Glutamatergic neuron (in vitro differentiated cells): Measurements from ENCODE around the gene RAB37. TPM values are rescaled to one million over a fixed set of nuclear protein-coding genes. Genes with fewer than 3 reads are reported as not detected.

Experiments
- DNase-seq: peaks from one replicate; pipeline ENCODE4 v3.0.0; 2022
- H3K27ac Mint-ChIP-seq: one replicate; pipeline ENCODE4 v1.8.0; 2020; ENCODE audit warnings: mild to moderate bottlenecking, mixed read lengths, inconsistent platforms; ENCODE audit not compliant: unreplicated experiment
- H3K27me3 Mint-ChIP-seq: one replicate; pipeline ENCODE4 v1.8.0; 2020; ENCODE audit warnings: mild to moderate bottlenecking, moderate library complexity, mixed read lengths, inconsistent platforms; ENCODE audit not compliant: unreplicated experiment
- H3K36me3 Mint-ChIP-seq: one replicate; pipeline ENCODE4 v1.8.0; 2020; ENCODE audit warnings: mild to moderate bottlenecking, mixed read lengths, inconsistent platforms; ENCODE audit not compliant: unreplicated experiment
- H3K4me1 Mint-ChIP-seq: one replicate; pipeline ENCODE4 v1.8.0; 2020; ENCODE audit warnings: mild to moderate bottlenecking, low read depth, mixed read lengths, inconsistent platforms; ENCODE audit not compliant: unreplicated experiment
- H3K4me3 Mint-ChIP-seq: one replicate; pipeline ENCODE4 v1.8.0; 2020; ENCODE audit warnings: mild to moderate bottlenecking, mixed read lengths, inconsistent platforms; ENCODE audit not compliant: unreplicated experiment
- H3K9me3 Mint-ChIP-seq: one replicate; pipeline ENCODE4 v1.8.0; 2020; ENCODE audit warnings: mild to moderate bottlenecking, moderate library complexity, mixed read lengths, inconsistent platforms; ENCODE audit not compliant: unreplicated experiment
- total RNA-seq: library from RNA; stranded (reverse); fragmentation: NEBNext Ultra II Directional; extraction: Animal tissue kit (Norgen Biotek cat#: 25700); gene quantifications from one replicate; pipeline ENCODE4 v1.2.1, GENCODE V29; 2021; ENCODE audit not compliant: unreplicated experiment
- TF ChIP-seq, protein P1 (sequence below): fragments of 200-600 bp; sonication (generic); IDR thresholded peaks from one replicate; pipeline ENCODE4 v1.5.0; 2021; ENCODE audit not compliant: partially characterized antibody, unreplicated experiment

RAB37 gene
- total RNA-seq, 1 donor from 2014 or later = 2.1 TPM

DNA sequence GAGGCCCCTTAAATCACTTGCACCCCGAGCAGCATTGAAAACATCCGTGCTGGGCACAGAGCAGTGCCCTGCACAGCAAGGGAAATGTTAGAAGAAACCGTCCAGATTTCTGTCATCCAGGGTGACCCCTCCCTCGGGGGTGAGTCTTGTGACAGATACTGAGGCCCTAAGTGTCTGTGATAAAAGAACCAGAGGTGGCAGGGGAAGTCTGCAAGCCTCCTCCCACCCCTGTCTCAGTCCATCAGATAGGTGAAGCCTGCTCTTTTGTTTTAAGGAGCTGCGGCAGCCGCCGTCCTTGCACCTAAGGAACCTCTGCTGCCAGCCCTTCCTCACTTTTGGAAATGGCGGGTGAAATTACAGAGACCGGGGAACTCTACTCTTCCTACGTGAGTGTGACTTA, 39.9 kb downstream of the RAB37 start:
- Mint-ChIP-seq H3K36me3 (no peaks in the 10 kb centered on the region), H3K4me3 (peak overlapping the region; percentile 90), H3K27ac (peak overlapping the region; percentile 88), H3K9me3 (peaks cover 2% of the 10 kb centered on the region), H3K27me3 (peaks cover 4% of the 10 kb centered on the region), H3K4me1 (peaks cover 23% of the 10 kb centered on the region)
- TF ChIP-seq, protein P1, sequence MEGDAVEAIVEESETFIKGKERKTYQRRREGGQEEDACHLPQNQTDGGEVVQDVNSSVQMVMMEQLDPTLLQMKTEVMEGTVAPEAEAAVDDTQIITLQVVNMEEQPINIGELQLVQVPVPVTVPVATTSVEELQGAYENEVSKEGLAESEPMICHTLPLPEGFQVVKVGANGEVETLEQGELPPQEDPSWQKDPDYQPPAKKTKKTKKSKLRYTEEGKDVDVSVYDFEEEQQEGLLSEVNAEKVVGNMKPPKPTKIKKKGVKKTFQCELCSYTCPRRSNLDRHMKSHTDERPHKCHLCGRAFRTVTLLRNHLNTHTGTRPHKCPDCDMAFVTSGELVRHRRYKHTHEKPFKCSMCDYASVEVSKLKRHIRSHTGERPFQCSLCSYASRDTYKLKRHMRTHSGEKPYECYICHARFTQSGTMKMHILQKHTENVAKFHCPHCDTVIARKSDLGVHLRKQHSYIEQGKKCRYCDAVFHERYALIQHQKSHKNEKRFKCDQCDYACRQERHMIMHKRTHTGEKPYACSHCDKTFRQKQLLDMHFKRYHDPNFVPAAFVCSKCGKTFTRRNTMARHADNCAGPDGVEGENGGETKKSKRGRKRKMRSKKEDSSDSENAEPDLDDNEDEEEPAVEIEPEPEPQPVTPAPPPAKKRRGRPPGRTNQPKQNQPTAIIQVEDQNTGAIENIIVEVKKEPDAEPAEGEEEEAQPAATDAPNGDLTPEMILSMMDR = no peak
- no peak for DNase-seq

DNA sequence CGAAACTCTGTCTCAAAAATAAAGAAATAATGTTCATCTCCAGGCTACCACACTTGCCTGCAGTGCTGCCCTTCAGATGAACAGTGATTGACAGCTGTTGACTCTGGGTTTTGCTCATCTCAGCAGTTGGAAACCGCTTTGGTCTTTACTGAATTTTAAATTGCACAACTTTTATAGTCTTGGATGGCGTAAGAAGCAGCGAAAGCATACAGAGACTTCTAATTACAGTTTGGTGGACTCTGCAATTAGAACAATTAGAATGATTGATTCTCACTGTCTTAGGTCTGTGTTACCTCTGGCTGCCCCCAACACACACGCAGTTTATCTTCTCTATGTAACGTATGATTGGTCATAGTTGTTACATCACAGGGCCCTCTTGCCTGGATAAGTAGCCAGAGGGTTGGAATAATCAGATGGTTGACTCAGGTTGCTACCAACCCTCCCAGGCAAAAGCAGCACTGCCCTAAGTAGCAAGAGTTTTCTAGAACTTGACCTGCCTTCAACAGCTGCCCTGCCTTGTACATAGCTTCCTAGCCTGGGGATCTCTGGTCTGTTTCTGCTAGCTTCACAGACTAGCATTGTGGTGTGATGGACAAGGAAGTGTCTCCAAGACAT, 41.0 kb downstream of the RAB37 start:
- no peaks in the 10 kb centered on the region for H3K36me3 Mint-ChIP-seq
- no peak for DNase-seq
- peak overlapping the region; percentile 43 for H3K27ac Mint-ChIP-seq
- H3K4me3 Mint-ChIP-seq = peak overlapping the region; percentile 52
- H3K27me3 Mint-ChIP-seq = peaks cover 4% of the 10 kb centered on the region
- H3K9me3 Mint-ChIP-seq = peaks cover 2% of the 10 kb centered on the region
- peaks cover 23% of the 10 kb centered on the region for H3K4me1 Mint-ChIP-seq
- TF ChIP-seq, protein P1 = no peak

DNA sequence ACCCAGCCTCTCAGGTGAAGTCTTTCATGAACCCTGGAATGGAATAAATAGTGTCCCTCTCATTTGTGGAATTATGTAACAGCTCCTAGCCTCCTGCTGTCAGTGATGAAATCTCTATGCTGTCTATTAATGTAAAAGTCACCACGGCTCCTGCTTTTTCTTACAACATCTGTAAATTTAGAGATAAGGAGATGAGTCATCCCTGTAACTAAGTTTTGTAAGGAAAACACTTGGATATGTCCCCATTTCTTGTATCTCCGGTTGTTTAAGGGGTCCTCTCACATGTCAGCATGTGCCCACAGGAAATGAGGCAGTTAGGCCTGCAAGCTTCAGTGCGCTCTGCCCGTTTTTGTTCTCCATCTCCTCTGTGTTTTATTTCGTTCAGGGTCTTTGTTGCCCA, 41.9 kb downstream of the RAB37 start:
- H3K27ac Mint-ChIP-seq = no peak overlapping the region
- no peak for DNase-seq
- no peak overlapping the region for H3K4me3 Mint-ChIP-seq
- H3K27me3 Mint-ChIP-seq = peaks cover 4% of the 10 kb centered on the region
- H3K36me3 Mint-ChIP-seq = no peaks in the 10 kb centered on the region
- H3K9me3 Mint-ChIP-seq = peaks cover 3% of the 10 kb centered on the region
- TF ChIP-seq, protein P1 = no peak
- H3K4me1 Mint-ChIP-seq = peaks cover 25% of the 10 kb centered on the region

DNA sequence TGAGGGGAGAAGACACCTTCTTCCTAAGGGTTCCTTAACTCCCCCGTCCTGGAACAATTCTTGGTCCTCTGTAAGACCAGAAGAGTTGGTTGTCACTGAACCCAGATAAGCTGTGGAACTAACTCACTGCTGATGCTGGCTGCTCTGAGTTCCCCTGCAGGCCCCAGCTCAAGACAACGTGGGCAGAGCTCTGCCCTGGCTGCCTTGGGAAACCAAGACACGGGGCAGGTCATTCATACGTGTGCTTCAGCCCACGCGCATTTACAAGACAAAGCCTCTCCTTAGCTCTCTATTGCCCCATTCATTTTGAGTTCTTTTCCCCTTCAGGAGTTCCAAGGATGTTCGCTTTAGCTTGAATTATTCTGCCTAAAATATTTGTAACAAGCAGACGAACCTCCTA, 42.4 kb downstream of the RAB37 start:
- H3K27me3 Mint-ChIP-seq = peaks cover 4% of the 10 kb centered on the region
- H3K36me3 Mint-ChIP-seq = no peaks in the 10 kb centered on the region
- peaks cover 3% of the 10 kb centered on the region for H3K9me3 Mint-ChIP-seq
- DNase-seq = no peak
- H3K4me1 Mint-ChIP-seq = peaks cover 25% of the 10 kb centered on the region
- H3K27ac Mint-ChIP-seq = peak overlapping the region; percentile 65
- no peak overlapping the region for H3K4me3 Mint-ChIP-seq
- TF ChIP-seq, protein P1 = no peak

DNA sequence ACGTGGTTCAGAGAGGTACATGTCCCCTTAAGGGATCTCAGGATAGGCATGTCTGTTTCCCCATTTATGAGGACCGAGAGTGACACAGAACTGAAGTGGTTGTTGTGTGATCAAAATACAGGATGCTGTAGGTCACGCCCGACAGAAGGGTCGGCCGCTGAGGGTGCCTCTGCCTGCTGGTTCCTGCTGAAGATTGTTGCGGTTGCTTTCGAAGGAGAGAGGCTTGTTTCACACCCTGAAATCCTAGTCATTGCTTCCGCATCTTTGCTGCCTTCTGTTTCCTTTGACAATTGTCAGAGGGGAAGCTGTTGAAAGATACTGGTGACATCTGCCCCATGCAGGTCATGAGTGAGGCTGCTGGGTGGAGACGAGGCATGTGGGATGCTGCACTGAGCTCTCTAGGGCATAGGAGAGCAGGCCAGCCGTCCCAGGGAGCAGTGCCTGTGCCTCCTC, 42.9 kb downstream of the RAB37 start:
- Mint-ChIP-seq H3K4me3 (peak overlapping the region; percentile 28), H3K36me3 (no peaks in the 10 kb centered on the region), H3K27ac (peak overlapping the region; percentile 65), H3K4me1 (peaks cover 25% of the 10 kb centered on the region), H3K9me3 (peaks cover 3% of the 10 kb centered on the region), H3K27me3 (peaks cover 4% of the 10 kb centered on the region)
- DNase-seq = no peak
- TF ChIP-seq, protein P1 = no peak
